GM19438 (cell line): ENCODE results near the gene MRPS2.

Experiments
- ATAC-seq: cut with Tn5 transposase; IDR thresholded peaks from one replicate; pipeline ENCODE4 v1.9.1; 2021; ENCODE audit warnings: low read depth; ENCODE audit not compliant: unreplicated experiment

Gene MRPS2

DNA sequence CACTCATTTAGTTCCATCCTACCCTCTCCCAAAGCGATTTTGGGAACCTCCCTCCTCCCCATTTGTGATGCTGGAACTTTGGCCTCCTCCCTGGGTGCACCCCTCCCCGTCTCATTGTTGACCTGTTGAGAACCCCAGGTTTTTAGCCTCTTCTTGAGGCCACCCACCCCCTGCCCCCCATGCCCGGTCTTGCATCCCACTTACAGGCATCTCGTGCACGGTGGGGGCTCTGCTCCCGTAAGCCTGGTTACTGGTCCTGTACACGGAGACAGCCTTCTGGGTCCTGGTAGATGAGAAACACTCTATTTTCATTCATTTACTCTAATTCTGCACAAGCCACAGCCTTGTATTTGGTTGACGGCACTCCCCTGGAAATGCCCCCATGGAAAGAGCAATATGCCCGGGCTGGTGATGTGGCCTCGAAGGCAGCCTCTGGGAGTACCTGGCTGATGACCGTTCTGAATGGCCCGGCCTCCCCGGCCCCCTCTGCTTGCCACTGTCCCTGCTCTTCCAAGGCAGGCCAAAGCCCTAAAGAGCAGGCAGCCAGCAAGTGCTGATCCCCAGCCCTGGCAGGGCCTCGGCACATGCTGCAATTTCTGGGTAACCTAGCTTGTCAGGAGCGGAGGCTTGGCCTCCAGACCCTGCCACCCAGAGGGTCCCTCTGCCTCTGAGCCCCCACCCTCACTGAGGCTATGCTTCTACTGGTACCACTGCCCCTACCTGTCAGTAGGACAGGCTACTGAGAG is 1.9 kb upstream of the MRPS2 start:
- ATAC-seq = no peak

DNA sequence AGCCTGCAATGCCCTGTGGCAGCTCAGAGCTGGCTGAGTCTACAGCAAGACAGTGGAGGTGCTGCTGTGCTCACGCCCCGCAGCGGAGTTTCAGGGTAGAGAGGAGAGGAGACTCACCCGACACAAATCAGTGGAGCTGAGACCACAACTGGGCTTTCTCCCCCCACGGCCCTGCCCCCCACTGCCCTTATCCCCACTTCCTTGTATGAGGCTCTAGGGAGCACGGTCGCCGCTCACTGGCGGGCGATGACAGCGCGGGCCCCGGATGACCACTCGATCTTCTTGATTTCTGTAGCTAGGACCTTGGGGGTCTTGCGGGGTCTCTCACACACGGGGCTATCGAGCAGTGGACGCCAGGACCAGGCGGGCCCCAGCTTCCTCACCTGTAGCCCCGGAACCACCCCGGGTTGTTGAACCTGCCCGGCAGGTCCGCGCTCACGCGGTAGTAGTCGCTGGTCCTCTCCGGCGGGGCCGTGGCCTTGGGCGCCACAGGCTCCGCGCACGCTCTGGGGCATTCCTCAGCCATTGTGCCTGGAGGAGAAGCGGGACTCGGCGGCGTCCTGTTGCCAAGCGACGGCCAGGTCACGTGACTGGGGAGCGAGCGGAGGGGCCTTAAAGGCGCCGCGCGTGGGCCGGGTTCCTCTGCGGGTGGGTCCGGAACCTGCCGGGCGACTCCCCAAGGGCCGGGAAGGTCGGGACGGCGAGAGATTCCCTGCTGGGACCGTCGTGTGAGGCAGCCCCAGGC is 984 bp upstream of the MRPS2 start:
- ATAC-seq = peak; percentile 42

DNA sequence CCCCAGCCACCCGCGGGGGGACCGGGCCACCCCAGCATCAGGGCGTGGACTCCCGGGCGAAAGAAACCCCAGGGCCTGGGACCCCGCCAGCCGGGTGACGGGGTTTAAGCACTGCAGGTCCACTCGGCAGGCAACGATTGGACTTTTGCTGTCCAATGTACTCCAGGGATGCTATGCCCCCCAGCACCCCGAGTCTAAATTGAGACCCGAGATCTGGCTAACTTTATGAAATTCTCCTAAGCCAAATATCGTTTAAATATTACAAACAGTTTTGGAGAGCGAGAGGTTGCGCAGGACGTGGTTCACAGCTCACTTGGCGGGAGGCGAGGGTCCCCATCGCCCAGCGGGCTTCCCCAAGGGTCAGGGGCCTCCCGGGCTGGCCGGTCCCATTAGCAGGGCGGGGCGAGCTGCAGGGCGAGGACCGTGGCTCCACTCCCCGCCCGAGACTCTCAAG is 384 bp upstream of the MRPS2 start:
- peak; percentile 13 for ATAC-seq

DNA sequence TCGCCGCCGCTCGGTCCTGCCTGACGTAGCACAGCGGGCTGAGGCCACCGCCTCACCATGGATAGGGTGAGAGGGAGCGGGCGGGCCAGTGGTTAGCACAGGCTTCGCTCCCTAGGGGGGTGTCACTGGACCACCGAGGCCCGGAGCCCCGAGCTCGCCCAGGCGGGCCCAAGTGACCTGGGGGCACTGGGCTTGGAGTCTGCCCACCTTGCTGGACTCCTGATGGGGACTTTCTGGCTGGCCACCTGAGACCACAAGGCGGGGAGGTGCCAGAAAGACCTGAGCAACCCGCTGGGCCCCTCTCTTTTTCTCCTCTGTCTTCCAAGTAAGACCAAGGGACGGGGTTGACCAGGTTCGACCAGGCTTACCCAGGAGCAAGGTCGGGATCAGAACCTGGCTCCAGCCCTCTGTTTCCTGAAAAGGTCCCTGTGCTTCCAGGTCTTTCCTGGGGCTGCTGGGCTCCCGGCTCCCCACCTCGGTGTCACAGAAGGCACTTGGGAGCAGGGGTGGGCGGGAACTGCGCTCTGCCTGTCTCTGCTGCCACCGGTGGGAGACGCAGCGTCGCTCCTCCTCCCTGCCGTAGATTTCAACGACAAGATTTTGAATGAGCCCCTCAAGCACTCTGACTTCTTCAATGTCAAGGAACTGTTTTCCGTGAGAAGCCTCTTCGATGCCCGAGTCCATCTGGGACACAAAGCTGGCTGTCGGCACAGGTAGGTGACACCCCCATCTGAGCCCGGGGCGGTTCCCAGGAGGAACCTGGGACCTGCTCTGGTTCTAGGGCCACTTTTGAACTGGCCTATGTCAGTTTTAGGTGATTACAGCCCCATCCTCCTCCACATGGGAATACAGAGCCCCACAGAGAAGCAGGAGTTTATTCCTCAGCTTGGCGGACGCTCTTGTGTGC is 1.0 kb downstream of the MRPS2 start:
- peak; percentile 38 for ATAC-seq

DNA sequence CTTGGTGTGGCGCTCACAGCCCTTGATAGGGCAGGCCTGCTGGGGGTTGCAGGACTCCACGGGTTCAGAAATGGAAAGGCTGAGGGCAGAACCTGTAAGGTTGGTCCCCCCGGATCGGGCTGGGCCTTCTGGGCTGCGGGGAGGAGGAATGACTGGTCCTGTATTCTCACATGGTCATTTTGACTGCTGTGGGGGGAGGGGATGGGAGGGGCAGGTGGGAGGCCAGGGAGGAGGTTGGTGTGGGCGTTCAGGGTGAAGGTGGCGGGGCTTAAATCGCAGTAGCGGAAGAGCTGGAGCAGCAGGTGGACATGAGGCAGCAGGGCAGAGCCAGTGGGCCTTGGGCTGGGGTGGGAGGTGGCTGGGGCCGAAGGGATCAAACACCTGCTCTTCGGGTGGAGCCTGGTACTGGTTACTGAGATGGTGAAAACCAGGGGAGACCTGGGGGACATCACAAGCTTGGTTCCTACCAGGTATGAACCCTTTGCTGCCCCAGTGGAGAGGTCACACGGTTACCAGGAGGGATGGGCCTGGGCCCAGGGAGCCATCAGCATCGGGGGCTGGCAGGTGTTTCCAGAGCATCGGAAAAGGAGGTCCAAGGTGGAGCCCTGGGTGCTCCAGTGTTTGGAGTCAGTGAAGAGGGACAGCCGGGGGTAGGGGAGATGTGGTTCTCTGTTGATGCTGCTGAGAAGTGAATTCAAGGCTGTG is 1.8 kb downstream of the MRPS2 start:
- ATAC-seq = no peak

DNA sequence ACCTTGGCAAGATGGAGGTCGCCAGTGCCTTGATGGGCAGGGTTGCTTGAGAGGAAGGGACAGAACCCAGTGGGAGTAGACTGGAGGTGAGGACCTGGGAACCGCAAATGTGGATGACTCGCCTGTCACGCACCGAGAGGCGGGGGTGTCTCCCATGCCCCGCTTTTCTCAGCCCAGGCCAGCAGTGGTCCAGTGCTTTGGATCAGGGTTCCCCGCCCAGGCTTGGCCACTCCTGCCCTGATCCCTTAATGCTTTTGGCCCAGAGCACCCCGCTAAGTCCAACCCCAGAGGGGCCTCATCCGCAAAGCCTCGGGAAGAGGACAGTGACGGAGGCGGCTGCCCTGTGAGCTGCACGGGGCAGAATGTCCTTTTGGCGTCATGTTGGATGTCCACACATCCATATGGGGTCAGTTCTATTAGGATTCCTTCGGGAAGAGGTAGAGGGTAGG is 2.4 kb downstream of the MRPS2 start:
- ATAC-seq = no peak

DNA sequence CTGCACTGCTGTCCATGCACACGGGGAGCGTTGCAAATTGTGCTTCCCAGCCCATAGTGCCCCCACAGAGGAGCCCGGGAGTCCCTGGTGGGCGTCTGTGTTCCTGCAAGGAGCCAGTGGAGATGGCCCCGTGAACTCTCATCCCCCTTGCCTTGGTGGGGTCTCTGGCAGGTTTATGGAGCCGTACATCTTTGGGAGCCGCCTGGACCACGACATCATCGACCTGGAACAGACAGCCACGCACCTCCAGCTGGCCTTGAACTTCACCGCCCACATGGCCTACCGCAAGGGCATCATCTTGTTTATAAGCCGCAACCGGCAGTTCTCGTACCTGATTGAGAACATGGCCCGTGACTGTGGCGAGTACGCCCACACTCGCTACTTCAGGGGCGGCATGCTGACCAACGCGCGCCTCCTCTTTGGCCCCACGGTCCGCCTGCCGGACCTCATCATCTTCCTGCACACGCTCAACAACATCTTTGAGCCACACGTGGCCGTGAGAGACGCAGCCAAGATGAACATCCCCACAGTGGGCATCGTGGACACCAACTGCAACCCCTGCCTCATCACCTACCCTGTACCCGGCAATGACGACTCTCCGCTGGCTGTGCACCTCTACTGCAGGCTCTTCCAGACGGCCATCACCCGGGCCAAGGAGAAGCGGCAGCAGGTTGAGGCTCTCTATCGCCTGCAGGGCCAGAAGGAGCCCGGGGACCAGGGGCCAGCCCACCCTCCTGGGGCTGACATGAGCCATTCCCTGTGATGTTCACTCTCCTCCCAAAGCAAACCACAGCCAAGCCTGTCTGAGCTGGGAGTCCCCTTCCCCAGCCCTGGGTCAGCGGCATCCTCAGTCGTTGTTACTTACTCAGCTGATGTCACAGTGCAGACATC is 3.1 kb downstream of the MRPS2 start:
- ATAC-seq = no peak

DNA sequence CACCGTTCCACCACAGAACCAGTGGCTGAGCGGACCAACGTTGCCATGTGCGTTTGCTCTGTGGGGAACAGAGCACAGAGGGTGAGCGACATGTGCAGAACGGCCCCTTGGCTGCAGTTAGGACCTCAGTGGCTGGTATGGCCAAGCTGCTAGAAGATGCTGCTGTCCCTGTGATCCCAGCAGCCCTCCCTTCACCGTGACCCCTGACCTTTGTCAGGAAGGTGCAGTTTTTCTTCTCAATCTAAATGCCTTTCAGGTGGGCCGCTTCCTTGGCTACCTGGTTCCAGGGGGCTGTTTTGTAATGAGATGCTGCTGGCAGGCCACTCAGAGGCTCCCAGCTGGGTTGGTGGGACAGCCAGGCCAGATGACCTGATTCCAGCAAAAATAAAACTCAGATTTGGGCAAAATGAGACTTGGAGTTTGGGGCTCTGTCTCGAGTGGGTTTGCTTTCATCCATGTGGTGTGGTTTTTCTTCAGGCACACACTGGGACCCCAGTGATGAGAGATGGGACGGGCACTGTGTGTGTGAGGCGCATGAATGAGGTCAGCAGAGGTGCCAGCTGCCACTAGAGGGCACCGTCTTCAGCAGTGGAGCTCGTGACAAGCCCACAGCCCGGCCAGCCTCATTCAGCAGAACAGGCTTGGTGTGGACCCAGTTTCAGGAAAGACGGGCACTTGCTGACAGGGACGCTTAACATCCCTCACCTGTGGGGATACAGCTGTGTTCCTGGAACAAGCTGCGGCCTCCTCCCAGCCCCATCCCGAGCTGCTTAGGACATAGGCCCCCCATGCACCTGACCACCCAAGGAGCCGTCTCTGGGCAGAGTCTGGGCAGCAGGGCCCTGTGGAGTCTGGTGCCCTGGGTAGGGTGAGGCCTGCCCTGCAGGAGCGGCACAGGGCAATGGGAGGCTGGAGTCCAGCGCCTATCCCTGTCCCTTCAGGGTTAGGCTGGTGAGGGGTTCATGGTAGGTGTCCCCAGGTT is 4.1 kb downstream of the MRPS2 start:
- ATAC-seq = no peak

DNA sequence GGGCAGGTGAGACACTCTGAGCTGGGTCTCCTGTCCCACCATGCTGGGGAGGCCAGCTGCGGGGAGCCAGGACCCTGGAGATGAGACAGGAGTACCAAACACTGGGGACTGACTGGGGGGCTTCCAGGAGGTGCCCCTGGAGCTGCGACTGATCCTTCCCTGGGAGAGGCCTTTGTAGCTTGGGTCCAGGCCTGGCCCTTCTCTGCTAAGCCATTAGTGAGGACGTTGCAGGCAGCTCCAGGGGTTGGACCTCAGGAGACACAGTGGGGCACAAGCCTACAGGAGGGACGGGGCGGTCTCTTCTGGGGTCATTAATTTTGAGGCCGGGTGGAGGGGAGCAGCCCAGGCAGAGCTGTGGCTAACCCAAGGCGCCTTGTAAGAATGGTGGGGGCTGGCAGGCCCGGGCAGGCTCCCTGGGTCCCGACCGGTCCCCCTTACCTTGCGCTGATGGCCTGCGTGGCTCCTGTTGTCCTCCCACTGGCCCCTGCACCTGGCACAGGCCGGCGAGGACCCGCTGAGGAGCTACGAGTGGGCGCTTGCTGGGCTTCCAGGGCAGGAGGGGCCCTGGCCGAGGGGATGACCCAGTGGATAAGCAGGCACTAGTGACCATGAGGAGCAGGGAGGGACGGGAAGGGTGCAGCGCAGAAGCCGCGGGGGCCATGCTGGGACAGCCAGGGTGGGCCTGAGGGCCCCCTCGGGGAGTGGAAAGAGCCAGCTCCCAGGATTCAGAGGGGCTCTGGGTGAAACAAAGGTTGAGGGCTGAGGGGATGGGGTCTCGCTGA is 5.1 kb downstream of the MRPS2 start:
- ATAC-seq = no peak

DNA sequence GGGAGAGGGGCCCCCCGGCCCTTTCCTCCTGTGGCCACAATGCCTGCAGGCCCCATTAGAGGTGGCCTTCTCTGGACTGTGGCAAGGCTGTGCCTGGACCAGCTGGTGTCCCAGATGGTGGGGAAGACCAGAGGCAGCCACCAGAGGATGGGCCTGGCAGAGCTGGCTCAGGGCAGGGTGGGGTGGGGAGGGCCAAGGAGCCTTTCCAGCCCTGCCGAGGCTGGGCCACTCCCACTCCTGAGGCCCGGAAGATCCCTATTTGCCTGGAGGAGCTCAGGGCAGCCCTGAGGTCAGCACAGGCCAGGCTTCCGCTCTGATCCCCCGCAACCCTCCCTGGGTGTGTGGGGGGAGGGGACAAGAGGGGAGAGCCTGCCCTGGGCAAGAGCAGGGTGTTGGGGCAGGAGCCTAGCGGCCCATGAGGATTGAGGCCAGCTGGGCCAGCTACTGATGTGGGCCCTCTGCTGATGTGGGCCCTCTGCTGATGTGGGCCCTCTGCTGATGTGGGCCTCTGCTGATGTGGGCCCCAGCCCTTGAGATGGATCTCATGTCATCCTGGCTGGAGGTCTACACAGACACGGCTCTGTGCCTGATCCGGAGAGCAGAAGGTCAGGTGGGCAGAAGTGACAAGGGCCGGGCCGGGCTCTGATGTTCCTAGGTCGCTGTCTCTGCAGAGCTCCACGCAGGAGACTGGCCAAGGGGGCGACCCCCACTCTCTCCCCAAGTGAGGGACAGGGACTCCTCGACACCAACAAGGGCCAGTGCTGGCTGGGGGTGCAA is 6.0 kb downstream of the MRPS2 start:
- no peak for ATAC-seq

DNA sequence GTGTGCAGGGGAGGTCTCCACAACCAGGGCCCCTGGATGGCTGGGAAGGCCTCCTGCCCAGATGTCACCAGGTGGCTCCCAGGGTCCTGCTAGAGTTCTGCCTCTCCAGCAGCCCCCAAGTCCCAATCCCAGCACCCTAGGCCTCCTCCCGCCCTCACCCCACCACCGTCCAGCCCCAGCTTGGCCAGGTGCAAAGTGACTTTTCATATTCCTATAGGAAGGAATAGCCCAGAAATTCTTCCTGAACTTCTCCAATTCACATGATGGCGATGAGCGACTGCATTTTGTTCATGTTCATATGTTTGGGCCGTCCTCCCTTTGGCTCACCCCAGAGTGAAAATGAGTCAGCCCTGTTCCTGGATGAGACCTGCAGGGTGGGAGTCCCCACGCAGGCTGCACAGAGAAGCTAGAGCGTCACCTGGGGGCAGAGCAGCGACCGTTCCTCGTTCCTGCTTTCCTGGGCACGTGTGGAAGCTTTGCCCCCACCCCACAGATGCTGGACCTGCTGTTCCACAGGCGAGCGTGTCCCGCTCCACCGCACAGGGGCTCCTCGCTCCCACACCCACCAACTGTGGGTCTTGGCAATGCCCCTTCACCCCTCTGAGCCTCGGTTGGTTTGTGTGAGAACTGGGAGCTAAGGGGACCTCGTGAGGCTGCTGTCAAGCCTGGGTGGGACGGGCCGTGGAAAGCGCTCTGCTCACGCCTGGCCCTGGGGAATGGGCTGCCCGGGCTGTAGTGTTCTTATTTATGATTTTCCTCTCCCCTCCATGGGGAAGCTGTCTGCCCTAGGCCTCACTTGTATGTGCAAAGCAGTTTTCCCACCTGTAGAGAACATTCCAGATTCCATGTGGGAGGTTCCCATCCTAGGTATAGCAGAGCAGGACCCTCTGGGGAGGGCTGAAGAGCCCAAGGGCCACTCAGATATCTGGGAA is 6.9 kb downstream of the MRPS2 start:
- no peak for ATAC-seq

DNA sequence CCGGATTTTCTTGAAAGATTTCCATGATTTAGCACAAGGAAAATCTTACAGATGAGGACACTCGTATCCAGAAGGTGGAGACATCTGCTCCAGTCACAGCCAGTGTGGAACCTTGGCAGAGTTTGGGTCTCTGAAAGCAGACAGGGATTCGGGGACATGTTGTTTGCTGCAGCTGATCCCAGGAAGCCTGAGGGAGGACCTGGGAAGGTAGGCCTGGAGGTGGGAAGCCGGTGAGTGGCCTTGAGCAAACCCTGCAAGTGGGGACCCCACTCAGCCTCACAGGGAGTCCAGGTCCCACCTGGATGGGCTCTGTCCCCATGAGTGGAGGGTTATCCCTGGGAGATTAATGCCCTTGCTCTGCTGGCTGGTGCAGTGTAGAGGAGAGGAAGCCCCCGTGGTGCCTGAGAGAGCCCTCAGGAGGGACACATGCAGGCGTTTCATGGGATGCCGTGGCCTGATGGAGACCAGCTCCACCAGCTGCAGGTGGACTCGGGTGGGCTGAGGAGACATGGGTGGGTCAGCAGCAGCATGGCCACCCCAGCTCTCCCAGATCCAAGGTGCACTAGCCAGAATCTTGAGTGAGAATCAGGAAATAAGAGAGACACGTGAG is 7.8 kb downstream of the MRPS2 start:
- ATAC-seq = no peak

DNA sequence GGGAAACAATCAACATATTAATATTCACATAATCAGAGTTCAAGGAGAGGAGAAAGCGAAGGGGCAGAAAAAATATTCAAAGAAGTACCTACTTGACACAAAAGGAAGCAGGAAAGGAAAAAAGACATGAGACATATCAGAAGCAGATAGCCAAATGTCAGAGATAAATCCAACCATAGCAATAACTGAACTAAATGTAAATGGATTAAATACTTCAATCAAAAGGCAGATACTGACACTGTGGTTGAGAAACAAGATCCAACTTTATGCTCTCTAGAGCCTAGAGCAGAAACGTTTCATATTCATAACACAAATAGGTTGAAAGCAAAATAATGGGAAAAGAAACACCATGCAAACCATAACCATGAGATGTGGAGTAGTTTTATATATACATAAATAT is 9.0 kb downstream of the MRPS2 start:
- no peak for ATAC-seq

DNA sequence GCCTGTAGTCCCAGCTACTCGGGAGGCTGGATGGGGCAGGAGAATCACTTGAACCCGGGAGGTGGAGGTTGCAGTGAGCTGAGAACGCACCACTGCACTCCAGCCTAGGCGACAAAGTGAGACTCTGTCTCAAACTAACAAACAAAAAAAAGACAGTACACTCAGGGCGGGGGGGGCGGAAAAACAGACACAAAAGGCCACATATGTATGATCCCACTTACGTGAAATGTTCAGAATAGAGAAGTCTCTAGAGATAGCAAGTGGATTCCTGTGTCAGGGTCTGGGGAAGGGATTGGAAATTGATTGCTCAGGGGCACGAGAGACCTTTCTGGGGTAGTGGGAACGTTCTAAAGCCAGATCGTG is 11.7 kb downstream of the MRPS2 start:
- ATAC-seq = no peak

DNA sequence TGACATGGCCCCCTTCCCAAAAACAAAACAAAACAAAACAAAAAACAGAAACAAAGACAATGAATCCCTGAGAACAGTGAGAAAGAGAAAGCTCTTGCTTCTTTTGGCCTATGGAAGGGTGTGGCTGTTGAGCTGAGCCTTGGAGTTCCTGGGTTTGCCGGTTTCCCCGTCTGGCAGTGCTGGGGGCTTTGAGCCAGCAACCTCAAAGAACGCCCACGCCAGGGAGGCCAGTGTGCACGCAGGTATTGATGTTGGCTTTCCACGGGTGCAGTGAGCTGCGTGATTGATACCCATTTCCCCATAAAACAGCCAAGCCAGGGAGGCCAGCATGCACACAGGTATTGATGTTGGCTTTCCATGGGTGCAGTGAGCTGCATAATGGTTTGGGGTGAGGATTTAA is 12.4 kb downstream of the MRPS2 start:
- no peak for ATAC-seq
